HG02763 (cell line): ENCODE results near the gene TSGA10.

Source experiments
- ATAC-seq: cut with Tn5 transposase; IDR thresholded peaks from one replicate; pipeline ENCODE4 v1.9.1; 2021; ENCODE audit warnings: mild to moderate bottlenecking, moderate library complexity; ENCODE audit not compliant: unreplicated experiment

The TSGA10 gene

GRCh38 chr2:98948956-98949739 lies 205.6 kb downstream of the TSGA10 start:
- no peak for ATAC-seq

GRCh38 chr2:98947554-98947953 lies 207.2 kb downstream of the TSGA10 start:
- no peak for ATAC-seq
